Left lung (tissue), 10 donors: ENCODE data around the gene PANK3. TPM values are rescaled to one million over a fixed set of nuclear protein-coding genes. Genes with fewer than 3 reads are reported as not detected.
"Not testable (repeated sequence)": the region's sequence is repeated elsewhere in the genome, so short reads cannot be mapped to it uniquely, and the experiment has no call there.

Experiments used
- ATAC-seq: fragments of 200-7000 bp; cut with Tn5 transposase; one replicate; pipeline ENCODE4 v1.9.1; 2020; ENCODE audit warnings: moderate library complexity
- DNase-seq, 4 donors: peaks; one replicate each; pipeline ENCODE4 v3.0.0-alpha.2; 2013 to 2020
- H3K27ac ChIP-seq, 2 donors: fragments of 200-600 bp; sonication (generic) in 1 of 2; one replicate each; pipeline versions ENCODE4 v1.5.0 to v1.8.0; 2020 to 2021
- H3K27me3 ChIP-seq, 2 donors: fragments of 200-600 bp; sonication (generic) in 1 of 2; one replicate each; pipeline versions ENCODE4 v1.5.0 to v1.8.0; 2020 to 2021
- H3K36me3 ChIP-seq, 2 donors: fragments of 200-600 bp; sonication (generic) in 1 of 2; one replicate each; pipeline versions ENCODE4 v1.5.0 to v1.8.0; 2020 to 2021
- H3K4me1 ChIP-seq, 2 donors: fragments of 200-600 bp; one replicate each; pipeline ENCODE4 v1.8.0; 2021
- H3K4me3 ChIP-seq, 2 donors: fragments of 200-600 bp; sonication (generic) in 1 of 2; one replicate each; pipeline versions ENCODE4 v1.5.0 to v1.8.0; 2020 to 2021; ENCODE audit warnings: mild to moderate bottlenecking in 1 of 2
- H3K9me3 ChIP-seq, 2 donors: fragments of 200-600 bp; sonication (generic) in 1 of 2; one replicate each; pipeline versions ENCODE4 v1.5.0 to v1.8.0; 2020 to 2021
- CTCF ChIP-seq, 2 donors: fragments of 200-600 bp; sonication (generic) in 1 of 2; IDR thresholded peaks; one replicate each; pipeline versions ENCODE4 v1.5.0 to v1.8.0; 2021; ENCODE audit warnings: antibody characterized with exemption in 2 of 2
- intact Hi-C, 2 donors: fragments of 100-400 bp; cut with DNase I; formaldehyde crosslinking; loops; one replicate each; pipeline versions ENCODE4 v1.11.2 to v1.14.2; 2022
- polyA plus RNA-seq, 6 donors: library from polyadenylated mRNA; unstranded; fragments of 120-200 nt; gene quantifications; one replicate each; pipeline ENCODE4 v1.2.1, GENCODE V29; 2013; ENCODE audit not compliant: insufficient read length in 6 of 6
- total RNA-seq, 2 donors: library from RNA; stranded (reverse); fragmentation: NEBNext Ultra II Directional; extraction: Animal tissue kit (Norgen Biotek cat#: 25700); gene quantifications; one replicate each; pipeline ENCODE4 v1.2.1, GENCODE V29; 2021
- donor health status: DM: no; HTN: yes; CAD: no.
- donor health status: DM: no; HTN: no; CAD: no.

Gene PANK3
- total and polyA plus RNA-seq, 8 donors: 48.1 to 73.0 (median 52.7) TPM

DNA sequence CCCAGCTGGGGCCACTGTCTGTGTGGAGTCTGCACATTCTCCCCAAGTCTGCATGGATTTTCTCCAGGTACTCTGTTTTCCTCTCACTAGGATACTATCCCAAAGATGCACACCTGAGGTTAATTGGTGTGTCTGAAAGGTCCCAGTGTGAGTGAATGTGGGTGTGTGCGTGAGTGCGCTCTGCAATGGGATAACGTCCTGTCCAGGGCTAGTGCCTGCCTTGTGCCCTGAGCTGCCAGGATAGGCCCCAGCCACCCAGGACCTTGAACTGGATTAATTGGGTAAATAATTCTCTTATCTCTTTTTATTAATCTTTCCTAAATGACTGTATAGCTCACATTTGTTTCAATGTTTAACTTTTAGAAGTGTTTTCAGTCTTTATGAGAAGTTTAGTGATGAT, 11.5 kb upstream of the PANK3 start:
- Histone ChIP-seq H3K9me3 (no peaks in the 10 kb centered on the region), H3K27ac (no peak overlapping the region), H3K4me1 (no peaks in the 10 kb centered on the region), H3K4me3 (no peak overlapping the region), H3K36me3 (no peaks in the 10 kb centered on the region), H3K27me3 (peaks cover 0 to 10% of the 10 kb centered on the region in 2 donors)
- intact Hi-C loops: no loop called here
- ATAC-seq (no peak), DNase-seq (no peak)
- TF ChIP-seq CTCF (IDR thresholded peaks at IDR 0.05): no peak

GRCh38 chr5:168587987-168588386, 8.8 kb upstream of the PANK3 start:
- Histone ChIP-seq H3K4me3 (no peak overlapping the region), H3K27me3 (peaks cover 0 to 10% of the 10 kb centered on the region in 2 donors), H3K27ac (no peak overlapping the region), H3K9me3 (no peaks in the 10 kb centered on the region), H3K4me1 (no peaks in the 10 kb centered on the region), H3K36me3 (no peaks in the 10 kb centered on the region)
- no peak for DNase-seq
- no peak for ATAC-seq
- intact Hi-C loops: no loop called here
- TF ChIP-seq CTCF (IDR thresholded peaks at IDR 0.05): no peak

DNA sequence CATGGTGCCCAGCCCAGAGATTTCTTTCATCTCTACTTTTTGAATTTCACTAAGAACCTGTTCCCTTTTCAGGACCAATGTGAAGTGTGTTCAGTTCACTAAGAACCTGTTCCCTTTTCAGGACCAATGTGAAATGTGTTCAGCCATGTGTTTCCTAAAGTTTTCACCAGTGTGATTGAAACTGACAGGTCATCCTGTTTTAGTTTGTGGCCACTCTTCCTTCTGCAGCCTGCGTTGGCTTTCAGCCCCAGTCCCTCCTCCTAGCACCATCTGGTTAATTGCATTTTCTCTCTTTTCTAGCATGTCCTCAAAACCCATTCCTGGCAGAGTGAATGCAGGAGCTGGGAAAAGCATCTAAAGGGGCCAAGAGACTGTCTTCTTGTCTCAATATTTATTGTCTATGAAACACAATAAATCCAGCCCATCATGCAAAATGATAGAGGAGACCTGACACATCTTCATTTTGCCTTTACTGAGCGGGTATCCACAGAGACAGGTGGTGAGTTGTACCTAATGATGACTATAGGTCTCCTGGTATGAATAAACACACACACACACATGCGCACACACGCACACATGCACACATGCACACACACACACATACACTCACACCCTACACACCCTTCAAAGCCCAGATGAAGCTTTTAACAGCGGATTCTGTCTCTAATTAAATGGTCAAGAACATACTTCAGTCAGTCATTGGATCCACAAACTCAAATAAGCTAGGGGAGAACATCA, 6.1 kb upstream of the PANK3 start:
- TF ChIP-seq CTCF (IDR thresholded peaks at IDR 0.05): no peak
- H3K4me3 ChIP-seq: no peak overlapping the region
- intact Hi-C loops: no loop called here
- DNase-seq (peak in 1 of 4 donors; percentile 13), ATAC-seq (no peak)
- H3K9me3 ChIP-seq: no peaks in the 10 kb centered on the region
- no peaks in the 10 kb centered on the region for H3K36me3 ChIP-seq
- peaks cover 0 to under 1% of the 10 kb centered on the region in 2 donors for H3K4me1 ChIP-seq
- peaks cover 0 to 10% of the 10 kb centered on the region in 2 donors for H3K27me3 ChIP-seq
- H3K27ac ChIP-seq: no peak overlapping the region

DNA sequence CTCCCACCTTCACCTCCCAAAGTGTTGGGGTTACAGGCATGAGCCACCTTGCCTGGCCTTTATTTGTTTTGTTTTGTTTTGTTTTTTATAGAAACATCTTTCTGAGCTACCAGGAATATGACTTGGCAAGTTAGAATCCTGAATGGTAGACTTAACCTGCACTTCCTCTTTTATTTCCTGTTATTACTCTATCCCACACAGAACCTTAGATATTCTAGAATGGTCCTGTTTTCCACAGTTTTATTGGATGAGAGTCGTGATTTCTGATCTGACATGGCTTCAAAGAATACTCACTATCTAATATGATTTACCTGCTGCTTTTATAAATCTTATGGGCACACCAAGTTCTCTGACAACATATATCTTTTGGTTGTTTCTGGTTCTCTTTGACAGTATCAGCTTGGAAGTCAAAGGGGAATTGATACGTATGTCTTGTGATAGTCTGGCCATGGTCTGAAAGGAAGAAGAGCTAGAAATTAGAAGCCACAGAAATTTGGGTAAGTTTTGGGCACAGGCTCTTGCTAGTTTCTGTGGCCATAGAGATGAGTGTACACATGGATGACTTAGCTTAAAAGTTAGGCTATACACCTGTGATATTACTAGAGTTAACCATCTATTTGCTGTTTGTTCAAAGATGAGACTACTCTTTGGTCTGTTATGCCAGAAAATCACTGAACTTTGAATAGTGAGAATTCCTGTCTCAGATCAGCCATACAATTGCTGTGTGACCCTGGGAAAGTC, 4.7 kb upstream of the PANK3 start:
- Histone ChIP-seq H3K9me3 (no peaks in the 10 kb centered on the region), H3K4me3 (no peak overlapping the region), H3K36me3 (no peaks in the 10 kb centered on the region), H3K27ac (no peak overlapping the region), H3K27me3 (peaks cover 0 to 10% of the 10 kb centered on the region in 2 donors), H3K4me1 (peaks cover 0 to 4% of the 10 kb centered on the region in 2 donors)
- DNase-seq: no peak
- intact Hi-C loops: no loop called here
- TF ChIP-seq CTCF (IDR thresholded peaks at IDR 0.05): no peak
- ATAC-seq: no peak

DNA sequence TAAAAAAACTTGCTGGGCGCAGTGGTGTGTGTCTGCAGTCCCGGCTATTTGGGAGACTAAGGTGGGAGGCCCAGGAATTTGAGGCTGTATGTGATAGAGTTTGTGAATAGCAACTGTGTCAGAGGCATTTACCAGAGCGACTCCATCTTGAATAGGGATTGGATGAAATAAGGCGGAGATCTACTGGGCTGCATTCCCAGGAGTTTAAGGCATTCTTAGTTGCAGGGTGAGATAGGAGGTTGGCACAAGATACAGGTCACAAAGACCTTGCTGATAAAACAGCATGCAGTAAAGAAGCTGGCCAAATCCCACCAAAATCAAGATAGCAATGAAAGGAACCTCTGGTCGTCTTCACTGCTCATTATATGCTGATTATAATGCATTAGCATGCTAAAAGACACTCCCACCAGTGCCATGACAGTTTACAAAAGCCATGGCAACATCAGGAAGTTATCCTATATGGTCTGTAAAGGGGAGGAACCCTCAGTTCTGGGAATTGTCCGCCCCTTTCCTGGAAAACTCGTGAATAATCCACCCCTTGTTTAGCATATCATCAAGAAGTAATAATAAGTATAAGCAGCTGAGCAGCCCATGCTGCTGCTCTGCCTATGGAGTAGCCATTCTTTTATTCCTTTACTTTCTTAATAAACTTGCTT, 1.8 kb upstream of the PANK3 start:
- DNase-seq, H3K27ac ChIP-seq, intact Hi-C loops, H3K9me3 ChIP-seq, H3K4me3 ChIP-seq, H3K36me3 ChIP-seq, H3K27me3 ChIP-seq, ATAC-seq: not testable (repeated sequence)
- peaks cover 9 to 26% of the 10 kb centered on the region in 2 donors for H3K4me1 ChIP-seq
